ENCODE data around the gene UBE2H. TPM values are rescaled to one million over a fixed set of nuclear protein-coding genes. Genes with fewer than 3 reads are reported as not detected.

UBE2H gene
- total RNA-seq, 1 experiment from 2014 or later = 37.4 TPM

DNA sequence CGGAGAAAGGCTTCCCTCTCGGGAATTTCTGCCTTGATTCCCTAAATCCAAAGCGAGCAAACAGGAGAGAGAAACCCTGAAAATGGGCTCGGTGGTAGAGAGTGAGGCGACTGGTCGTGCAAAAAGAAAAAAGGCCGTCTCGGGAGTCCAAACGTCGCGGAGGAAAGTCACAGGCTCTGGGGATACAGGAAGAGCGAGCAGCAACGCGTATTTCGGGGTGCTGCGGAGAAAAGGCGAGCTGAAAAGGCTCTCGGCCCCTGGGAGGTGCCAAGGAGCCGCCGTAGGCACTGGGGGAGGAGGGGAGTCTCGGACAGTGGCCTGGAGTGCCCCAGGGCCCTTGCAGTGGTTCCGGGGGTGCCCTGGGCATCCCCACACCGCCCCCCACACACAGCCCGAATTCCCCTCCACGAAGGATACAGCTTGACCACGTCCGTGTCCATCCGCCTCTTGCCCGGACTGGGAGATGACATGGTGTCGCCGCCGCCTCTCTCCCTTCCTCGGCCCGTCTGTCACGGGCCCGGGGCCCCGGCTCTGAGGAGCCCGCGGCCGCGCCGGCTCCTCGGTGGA, 591 bp downstream of the UBE2H start:
- peak; percentile 44 for DNase-seq (ENCODE audit: low read depth, low spot score)
- in situ Hi-C loops (cut with HindIII; ENCODE audit: low pct_unique_long_range_greater_than_20kb, low sequenced_read_pairs) = no loop called here

DNA sequence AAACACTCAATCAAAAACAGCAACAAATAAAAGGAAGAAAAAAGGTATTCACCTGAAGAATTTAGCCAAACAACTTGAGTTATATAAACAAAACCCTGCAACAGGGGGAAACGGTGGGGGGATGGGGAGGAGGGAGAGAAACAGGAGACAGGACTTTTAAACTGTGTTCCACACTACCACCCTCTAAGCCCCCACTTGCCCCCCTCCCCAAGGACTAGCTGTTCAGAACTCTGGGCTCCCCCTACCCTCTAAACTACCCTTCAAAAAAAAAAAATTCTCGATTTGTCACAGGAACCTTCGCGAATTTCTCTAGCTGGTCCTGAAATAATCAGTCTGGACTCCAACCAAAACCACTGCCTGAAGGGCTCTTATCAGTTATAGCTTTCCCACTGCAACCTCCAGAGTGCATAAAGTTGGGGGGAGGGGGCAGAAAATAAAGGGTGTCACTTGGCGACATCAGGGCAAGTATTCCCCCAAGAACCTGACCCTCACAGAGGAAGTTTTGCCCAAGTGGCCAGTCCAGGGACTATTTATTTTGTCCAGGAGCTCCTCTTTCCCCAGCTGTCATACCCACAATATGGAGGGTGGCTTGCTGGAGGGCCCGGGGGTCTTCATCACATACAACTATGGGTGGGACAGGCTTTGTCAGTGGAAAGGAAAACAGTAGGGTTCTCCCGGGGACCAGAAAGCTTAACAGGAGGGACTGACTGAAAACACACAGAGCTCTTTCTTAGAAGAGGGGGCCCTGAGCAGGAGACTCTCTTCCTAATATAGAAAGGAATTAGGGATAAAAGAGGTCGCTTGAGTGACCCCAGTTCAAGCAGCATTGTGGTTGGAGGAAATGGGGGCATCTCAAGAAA, 1.3 kb downstream of the UBE2H start:
- peak; percentile 32 for DNase-seq (ENCODE audit: low read depth, low spot score)
- in situ Hi-C loops (cut with HindIII; ENCODE audit: low pct_unique_long_range_greater_than_20kb, low sequenced_read_pairs) = no loop called here

DNA sequence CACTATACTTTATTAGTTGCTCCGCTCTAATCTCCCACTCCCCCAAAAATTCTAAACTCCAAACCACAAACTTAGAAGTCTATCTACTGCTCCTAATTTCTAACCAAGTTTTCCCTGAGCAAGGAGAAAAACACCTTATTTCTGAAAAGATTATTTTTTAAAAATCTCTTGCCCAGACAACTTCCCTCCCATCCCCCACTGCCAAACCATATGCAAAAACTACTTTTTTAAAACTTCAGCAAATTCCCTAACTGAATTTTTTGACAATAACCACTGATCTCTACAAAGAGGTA, 1.9 kb downstream of the UBE2H start:
- in situ Hi-C loops (cut with HindIII; ENCODE audit: low pct_unique_long_range_greater_than_20kb, low sequenced_read_pairs) = no loop called here
- DNase-seq (ENCODE audit: low read depth, low spot score) = no peak

DNA sequence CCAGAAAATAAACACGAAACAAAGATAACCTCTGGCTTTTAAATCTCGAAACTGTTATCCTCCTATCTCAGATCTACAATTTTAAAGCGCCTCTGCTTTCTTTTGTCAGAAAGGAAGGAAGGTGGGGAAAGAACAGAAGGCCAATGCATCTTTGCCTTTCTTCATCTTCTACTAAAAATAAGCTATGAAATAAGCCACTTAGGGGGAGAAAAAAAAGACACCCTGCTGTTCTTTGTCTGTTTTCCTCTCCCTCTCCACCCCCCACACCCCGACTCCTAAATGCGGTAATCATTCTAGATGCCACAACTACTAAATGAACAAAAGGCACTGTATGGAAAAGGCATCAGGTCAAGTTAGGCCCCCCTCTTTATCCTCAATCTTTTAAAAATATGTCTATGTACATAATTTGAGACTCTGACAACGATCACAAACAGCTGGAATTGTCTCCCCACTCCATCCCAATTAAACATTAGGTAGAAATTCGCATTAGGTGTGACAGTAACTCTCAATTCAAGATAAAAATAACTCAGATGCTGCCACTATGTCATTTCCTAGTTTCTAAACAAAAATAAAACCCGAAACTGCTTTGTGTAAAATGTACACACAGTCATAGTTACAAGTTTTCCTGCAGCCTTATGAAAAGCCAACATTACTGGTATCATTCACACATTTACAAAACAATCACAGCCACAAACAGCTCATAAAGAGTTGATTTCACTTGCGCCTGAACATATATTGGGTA, 2.4 kb downstream of the UBE2H start:
- in situ Hi-C loops (cut with HindIII; ENCODE audit: low pct_unique_long_range_greater_than_20kb, low sequenced_read_pairs) = no loop called here
- DNase-seq (ENCODE audit: low read depth, low spot score) = peak; percentile 37

DNA sequence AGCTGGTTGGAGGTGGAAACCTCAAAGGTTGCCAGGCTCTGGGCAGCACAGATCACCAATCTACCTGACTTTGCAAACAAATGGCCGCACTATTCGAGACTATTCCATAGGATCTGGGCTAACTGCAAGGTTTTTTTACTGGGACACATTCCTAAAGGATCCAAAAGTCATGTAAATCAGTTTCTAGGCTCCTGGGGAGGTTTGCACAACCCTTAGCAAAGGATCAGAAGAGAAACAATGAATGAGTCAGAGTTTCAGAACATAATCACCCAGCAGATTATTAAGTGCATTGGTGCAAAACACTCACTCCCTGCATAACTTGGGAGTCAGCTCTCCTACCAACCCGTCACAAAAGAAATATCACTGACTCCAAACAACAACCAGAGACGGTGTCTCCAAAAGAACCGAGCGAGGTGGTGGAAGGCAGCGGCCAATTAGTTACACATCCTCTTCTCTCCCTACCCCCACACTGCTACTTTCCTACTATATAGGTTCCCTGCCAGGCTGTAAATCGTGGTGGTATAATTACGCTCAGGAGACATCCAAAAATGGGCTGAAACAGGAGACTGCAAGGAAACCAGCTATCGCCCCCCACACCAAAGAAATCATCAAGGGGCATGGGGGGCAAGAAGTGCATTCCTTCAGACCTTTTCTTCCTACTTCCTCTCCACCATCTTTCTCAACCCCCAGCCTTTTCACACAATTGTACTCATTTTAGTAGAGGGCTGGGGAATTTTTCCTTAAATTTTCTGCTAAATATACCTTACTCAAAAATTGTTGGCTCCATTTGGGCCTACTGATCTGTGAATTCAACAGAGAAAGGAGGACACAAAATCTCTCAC, 3.2 kb downstream of the UBE2H start:
- in situ Hi-C loops (cut with HindIII; ENCODE audit: low pct_unique_long_range_greater_than_20kb, low sequenced_read_pairs) = no loop called here
- peak; percentile 63 for DNase-seq (ENCODE audit: low read depth, low spot score)

DNA sequence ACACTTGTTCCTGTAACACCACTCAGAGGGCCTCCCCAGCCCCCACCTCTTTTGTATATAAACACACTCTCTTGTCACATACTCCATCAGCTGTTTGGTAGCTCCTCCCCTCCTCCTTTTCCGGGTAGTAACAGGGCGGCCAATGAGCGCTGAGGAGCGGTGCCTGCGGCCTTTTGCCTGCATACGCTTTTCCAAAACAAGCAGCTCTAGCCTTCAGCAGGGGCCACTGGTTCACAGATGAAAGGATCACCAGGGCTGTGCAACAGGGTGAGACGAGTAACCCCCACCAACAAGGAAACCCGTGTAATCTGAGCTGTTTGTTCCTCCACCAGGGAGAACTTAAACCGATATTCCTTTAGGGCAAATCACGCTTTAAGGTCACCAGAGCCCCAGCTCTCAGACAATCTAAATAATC, 3.9 kb downstream of the UBE2H start:
- DNase-seq (ENCODE audit: low read depth, low spot score) = peak; percentile 98
- in situ Hi-C loops (cut with HindIII; ENCODE audit: low pct_unique_long_range_greater_than_20kb, low sequenced_read_pairs) = no loop called here

DNA sequence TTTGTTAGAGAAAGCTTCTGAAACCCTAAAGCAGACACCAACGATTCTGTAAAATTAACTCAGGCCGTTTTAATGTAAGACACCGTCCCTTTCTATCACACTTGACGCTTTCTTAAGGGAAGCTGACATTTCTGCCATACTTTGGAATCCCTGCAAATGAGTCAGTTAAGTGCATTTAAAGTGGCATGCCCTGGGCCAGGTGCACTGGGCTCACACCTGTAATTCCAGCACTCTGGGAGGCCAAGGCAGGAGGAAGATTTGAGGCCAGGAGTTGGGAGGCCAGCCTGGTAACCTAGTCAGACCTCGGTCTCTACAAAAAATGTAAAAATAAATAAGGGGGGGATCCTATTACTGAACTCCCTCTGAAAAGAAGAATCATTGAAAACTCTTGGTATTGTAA, 4.4 kb downstream of the UBE2H start:
- in situ Hi-C loops (cut with HindIII; ENCODE audit: low pct_unique_long_range_greater_than_20kb, low sequenced_read_pairs) = no loop called here
- DNase-seq (ENCODE audit: low read depth, low spot score) = no peak

DNA sequence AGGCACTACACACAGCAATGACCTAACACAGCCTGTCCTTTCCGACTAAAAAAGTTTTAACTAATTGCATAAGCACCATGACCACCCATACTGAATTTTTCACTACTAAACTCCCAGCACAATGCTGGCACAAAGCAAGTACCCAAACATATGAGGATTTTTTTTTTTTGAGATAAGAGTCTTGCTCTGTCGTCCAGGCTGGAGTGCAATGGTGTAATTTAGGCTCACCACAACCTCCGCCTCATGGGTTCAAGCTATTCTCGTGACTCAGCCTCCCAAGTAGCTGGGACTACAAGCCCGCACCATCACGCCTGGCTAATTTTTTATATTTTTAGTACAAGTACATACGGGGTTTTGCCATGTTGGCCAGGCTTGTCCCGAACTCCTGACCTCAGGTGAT, 5.1 kb downstream of the UBE2H start:
- no peak for DNase-seq (ENCODE audit: low read depth, low spot score)
- in situ Hi-C loops (cut with HindIII; ENCODE audit: low pct_unique_long_range_greater_than_20kb, low sequenced_read_pairs) = no loop called here

DNA sequence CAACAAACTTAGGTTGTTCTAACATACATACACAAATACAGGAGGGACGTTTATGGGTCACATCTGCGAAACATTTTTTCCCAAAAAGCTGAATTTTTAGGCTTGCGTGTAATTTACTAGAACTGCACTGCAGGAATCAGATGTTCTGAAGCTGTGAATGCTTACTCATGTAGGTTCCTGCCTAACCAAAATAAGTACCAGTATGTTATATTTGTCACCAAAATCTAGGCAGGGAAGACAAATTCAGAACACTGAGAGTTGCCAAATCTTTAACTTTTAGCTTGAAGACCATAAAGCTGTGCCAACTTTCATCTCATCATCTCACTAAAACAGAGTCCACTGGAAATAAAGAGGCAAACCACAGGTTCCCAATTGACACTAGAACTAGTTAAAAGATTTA, 5.7 kb downstream of the UBE2H start:
- in situ Hi-C loops (cut with HindIII; ENCODE audit: low pct_unique_long_range_greater_than_20kb, low sequenced_read_pairs) = no loop called here
- no peak for DNase-seq (ENCODE audit: low read depth, low spot score)

DNA sequence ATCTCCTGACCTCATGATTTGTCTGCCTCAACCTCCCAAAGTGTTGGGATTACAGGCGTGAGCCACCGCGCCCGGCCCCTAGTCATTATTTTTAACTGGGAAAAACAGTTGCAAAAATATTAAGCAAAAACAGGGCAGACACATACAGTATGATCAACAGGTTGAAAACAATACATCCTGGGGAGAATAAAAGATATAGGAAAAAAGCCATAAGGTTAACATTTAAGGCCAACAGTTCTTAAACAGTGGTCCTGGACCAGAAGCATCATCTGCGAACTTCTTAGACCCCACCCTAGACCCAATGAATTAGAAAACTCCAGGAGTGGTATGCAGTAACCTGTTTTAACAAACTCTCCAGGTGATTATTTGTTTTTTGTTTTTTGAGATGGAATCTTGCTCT, 6.5 kb downstream of the UBE2H start:
- in situ Hi-C loops (cut with HindIII; ENCODE audit: low pct_unique_long_range_greater_than_20kb, low sequenced_read_pairs) = no loop called here
- DNase-seq (ENCODE audit: low read depth, low spot score) = no peak

DNA sequence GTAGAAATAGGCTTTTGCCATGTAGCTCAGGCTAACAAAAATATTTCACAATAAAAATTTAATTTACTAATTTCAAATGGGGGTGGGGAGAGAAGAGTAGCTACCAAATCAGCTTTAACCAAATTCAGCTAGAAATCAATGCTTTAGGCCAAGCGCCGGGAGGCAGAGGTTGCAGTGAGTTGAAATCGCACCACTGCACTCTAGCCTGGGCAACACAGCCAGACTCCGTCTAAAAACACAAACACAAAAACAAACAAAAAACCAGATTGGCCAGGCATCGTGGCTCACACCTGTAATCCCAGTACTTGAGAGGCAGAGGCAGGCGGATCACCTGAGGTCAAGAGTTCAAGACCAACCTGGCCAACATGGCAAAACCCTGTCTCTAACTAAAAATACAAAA, 9.4 kb downstream of the UBE2H start:
- no peak for DNase-seq (ENCODE audit: low read depth, low spot score)
- in situ Hi-C loops (cut with HindIII; ENCODE audit: low pct_unique_long_range_greater_than_20kb, low sequenced_read_pairs) = no loop called here

DNA sequence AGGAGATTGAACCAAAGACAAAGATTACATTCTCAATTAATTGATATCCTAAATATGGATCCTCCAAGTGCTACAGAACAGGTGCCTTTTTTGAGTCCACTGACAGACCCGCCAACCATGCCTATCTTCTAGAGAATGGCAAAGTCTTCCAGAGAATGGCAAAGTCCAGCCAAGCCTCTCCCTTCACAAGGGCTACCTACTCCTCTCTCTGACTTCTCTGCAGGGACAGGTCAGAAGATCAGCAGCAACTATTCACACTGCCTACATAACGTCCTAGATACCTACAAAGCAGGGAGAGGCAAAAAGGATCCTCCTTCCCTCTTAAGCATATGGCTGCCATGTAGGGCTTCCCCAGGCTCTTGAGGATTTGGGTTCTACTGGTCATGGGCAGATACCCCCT, 12.4 kb downstream of the UBE2H start:
- in situ Hi-C loops (cut with HindIII; ENCODE audit: low pct_unique_long_range_greater_than_20kb, low sequenced_read_pairs) = no loop called here
- DNase-seq (ENCODE audit: low read depth, low spot score) = no peak

DNA sequence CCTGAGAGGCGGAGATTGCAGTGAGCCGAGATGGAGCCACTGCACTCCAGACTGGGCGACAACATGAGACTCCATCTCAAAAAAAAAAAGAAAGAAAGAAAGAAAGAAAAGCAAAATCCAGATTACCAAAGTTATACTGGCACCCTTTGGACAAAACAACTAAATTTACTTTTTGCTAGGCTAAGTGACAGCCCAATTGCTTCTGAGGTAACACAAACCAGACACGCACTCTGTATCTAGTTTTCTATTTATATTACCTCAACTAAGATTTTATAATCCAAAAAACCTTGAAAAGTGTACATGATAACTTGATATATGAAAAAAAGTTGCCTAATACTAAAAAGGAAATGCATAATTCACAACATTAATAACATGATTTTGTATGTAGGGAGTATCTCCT, 12.9 kb downstream of the UBE2H start:
- DNase-seq (ENCODE audit: low read depth, low spot score) = no peak
- in situ Hi-C loops (cut with HindIII; ENCODE audit: low pct_unique_long_range_greater_than_20kb, low sequenced_read_pairs) = no loop called here

DNA sequence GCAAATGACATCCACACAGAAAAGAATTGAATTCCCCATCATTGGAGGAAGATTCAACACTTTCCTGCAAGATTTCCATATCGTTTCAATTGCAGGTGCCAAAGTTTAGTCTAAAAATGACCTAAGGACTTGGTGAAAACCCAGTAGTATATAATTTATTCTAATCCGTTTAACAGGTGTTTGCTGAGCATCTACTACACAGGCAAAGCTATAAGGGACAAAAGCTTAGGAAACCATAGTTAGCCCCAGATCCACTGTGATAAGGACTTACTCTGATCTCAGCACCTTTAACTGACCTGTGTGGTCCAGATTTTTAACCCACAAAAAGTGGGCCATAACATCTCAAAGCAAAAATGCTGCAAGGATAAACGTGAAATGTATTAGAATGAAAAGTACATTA, 19.1 kb downstream of the UBE2H start:
- DNase-seq (ENCODE audit: low read depth, low spot score) = no peak
- in situ Hi-C loops (cut with HindIII; ENCODE audit: low pct_unique_long_range_greater_than_20kb, low sequenced_read_pairs) = no loop called here

DNA sequence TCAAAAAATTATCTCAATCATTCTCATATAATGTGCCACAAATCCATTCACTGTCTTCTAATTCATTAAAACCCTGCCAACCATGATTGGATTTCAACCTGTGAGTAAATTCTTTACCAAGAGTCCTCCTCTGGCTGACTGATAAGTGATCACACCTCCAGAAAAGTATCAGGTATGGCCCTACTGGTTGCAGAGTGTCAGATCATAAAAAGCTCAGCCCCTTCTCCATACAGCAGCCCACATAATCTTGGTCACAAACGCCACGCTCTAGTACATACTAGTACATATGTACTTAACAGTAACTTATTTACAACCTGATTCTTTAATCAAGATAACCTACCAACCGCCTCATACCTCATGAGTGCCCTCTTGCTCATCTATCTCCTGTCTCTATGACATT, 26.1 kb downstream of the UBE2H start:
- DNase-seq (ENCODE audit: low read depth, low spot score) = no peak
- in situ Hi-C loops (cut with HindIII; ENCODE audit: low pct_unique_long_range_greater_than_20kb, low sequenced_read_pairs) = no loop called here

DNA sequence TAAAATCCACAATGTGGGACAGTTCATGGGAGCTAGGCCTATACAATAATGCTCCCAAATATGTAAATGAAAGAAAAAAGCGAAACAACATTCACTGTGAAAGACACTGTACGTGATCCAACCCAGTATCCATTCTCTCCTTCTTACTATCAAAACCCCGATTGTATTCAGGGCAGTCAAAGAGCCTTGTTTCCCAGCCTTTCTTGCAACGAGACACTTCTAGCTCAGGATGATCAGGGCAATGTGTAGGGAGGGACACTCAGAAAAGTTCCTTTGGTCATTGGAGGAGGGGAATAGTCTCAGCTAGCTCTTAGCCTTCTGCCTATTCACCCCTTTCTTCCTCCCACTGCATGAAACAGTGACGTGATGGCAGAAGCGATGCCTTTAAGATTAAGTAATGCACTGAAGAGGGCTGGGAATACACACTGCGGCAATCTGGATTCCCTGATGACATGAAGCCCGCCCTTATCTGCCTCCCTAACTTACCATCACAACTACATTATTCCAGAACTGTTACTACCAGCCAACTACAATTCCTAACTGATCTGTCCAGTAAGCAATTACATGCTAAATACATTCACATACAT, 27.3 kb downstream of the UBE2H start:
- DNase-seq (ENCODE audit: low read depth, low spot score) = peak; percentile 78
- in situ Hi-C loops (cut with HindIII; ENCODE audit: low pct_unique_long_range_greater_than_20kb, low sequenced_read_pairs) = no loop called here

DNA sequence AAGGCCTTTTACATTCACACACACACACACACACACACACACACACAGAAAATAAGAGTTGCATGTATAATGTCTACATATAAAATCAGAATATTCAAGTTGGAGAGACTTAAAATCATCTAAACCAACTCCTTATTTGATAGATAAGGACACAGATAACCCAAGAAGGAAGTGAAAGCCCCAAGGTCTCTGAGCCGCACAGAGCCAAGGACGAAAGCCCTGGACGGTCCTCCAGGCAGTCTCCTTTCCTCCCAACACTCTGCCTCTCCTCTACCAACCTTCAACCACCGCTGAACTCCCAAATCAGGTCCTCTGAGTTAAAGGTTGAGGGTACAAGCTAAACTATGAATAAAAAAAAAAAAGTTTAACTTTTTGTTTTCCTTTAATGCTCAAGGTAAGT, 28.2 kb downstream of the UBE2H start:
- in situ Hi-C loops (cut with HindIII; ENCODE audit: low pct_unique_long_range_greater_than_20kb, low sequenced_read_pairs) = no loop called here
- no peak for DNase-seq (ENCODE audit: low read depth, low spot score)

DNA sequence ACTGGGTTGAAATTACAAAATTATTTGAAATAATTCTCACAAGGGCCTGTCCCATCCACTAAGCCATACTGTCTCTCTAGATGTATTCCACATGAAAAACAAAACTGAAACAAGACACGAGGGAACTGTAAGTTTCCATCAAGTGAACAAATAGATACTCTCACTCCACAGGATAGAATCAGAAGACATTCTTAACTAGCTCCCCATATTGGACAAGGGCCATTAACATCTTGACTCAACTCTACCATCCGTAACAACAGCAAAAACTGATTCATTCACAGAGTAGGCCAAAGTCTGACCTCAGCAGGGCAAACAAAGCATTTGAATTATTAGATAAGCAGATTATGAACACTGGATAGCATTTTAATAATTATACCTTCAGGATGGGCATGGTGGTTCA, 29.1 kb downstream of the UBE2H start:
- in situ Hi-C loops (cut with HindIII; ENCODE audit: low pct_unique_long_range_greater_than_20kb, low sequenced_read_pairs) = no loop called here
- no peak for DNase-seq (ENCODE audit: low read depth, low spot score)
